Myocyte (in vitro differentiated cells): Measurements from ENCODE around the gene ARHGAP28. TPM values are rescaled to one million over a fixed set of nuclear protein-coding genes. Genes with fewer than 3 reads are reported as not detected.
"Not testable (repeated sequence)": the region's sequence is repeated elsewhere in the genome, so short reads cannot be mapped to it uniquely, and the experiment has no call there.

Source experiments
- DNase-seq: peaks from one replicate; pipeline ENCODE4 v3.0.0-alpha.2; 2012; ENCODE audit warnings: low read depth
- total RNA-seq: library from RNA; depleted of rRNA; stranded (reverse); fragments of >200 nt; gene quantifications from 2 replicates; pipeline ENCODE4 v1.2.3, GENCODE V29; 2014

The ARHGAP28 gene
- total RNA-seq, 1 donor from 2014 or later: 14.7 TPM

DNA sequence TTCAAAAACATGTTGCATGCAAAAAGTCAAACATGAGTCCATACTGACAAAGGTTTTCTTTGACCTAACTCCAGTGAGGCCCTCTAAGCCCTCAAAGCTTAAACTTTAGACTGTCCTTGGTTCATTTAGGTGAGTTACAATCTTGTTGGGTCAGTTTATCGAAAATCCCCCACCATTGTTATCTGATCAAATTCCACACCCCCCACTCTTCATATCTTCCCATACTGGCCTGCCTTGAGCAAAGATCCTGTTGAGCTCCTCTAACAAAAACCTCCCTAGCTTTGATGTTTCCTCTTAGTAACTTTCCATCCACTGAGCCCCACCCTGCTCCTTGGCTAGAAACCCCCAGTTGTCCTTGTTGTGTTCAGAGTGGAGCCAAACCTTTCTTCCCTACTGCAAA is 193.7 kb downstream of the ARHGAP28 start:
- DNase-seq: no peak

DNA sequence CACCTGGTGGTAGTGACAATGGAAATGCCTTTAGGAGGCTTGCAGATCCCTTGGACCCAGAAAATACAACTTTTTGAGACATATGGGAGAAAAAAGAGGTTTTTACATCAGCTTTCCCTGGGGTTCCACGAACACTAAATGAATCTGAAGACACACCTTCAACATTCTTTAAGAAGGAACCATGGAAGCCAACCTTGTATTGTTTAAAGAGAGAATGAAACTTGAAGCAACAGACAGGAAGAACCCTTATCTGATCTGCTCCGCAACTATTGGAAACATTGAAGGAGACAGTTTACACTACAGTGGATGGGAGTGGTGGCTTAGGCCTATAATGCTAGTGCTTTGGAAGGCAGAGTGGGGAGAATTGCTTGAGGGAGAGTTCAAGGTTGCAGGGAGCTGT is 197.6 kb downstream of the ARHGAP28 start:
- DNase-seq: no peak

DNA sequence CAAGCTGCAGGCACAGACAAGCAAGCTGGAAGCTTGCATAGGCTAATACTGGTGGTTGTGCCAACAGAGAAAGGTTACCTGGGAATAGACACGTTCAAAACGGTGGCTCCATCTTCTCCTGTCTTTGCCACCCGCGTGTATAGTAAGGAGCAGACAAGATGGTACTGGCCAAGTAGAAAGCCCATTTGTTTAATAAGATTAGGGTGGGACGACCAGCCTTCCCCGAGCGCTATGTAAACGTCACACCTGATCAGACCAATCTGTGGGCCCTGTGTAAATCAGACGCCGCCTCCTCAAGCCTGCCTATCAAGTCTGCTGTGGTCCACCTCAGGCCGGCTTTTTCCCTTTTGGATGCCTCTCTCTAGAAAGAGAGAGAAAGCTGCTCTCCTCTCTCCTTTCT is 198.8 kb downstream of the ARHGAP28 start:
- no peak for DNase-seq

DNA sequence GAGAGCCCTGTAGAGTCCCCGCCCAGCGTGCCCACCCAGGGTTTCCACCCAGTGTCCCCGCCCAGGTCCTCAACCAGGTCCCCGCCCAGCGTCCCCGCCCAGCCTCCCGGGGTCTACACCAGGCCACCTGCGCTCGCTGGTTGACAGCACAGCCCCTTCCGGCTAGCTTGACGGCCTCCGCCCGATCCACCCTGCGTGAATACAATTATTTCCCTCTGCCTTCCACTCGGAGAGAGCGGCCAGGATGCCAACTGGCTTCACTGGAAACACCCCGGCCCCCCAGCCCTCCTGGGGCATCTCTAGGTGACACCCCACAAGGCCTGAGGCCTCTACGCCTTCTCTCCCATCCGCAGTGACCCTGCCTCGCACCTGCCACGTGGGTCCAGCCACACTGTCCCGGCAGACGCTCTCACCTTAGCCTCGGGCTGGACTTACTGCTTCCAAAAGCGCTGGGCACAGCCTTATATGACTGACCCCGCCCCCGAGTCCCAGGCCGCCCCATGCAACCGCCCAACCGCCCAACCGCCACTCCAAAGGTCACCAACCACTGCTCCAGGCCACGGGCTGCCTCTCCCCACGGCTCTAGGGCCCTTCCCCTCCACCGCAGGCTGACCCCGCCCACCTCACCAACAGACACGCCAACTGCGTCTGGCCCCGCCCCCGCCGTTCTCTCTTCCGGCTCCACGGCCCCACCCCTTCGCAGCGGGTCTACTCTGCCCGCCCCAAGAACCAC is 200.0 kb downstream of the ARHGAP28 start:
- no peak for DNase-seq

DNA sequence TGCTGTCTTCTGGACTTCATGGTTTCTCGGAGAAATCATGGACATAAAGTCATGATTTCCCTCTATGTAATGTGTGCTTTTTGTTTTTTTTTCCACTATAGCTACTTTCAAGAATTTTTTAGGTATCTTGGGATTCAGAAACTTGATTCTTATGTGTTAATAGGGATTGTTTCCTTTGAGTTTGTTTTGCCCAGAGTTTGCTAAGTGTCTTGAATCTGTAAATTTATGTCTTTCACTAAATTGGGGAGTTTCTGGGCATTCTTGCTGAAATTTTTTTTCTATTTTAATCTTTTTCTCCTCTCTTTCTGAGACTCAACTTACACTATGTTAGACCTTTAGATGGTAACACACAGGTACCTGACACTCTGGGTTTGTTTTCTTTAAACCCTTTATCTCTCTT is 205.3 kb downstream of the ARHGAP28 start:
- DNase-seq: no peak

DNA sequence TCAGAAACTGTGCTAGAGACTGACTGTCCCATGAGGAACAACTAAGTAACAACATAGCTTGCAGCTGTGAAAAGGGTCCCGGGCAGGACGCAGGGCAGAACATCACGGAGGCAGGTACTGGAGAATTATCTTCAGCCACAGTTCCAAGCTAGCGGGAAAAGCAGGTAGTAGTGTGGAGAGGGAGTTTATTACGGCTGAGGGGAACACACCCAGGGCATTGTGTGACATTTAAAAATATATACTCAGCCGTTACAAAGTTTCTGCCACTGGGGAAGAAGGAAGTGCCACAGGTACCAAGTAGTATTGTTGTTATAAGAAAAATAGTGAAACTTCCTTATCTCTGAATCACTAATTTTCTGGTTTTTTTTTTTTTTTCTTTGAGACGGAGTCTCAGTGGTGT is 208.5 kb downstream of the ARHGAP28 start:
- DNase-seq: no peak

DNA sequence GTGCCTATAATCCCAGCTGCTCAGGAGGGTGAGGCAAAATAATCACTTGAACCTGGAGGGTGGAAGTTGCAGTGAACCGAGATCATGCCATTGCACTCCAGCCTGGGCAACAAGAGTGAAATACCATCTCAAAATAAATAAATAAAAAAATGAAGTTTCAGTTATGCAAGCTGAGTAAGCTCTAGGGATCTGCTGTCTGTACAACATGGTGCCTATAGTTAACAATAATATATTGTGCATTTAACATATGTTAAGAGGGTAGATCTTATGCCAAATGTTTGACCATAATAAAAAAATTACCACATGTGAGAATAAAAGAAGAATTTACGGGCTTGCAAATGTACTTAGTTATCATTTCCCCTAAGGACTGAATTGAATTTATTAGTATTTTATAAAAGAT is 208.9 kb downstream of the ARHGAP28 start:
- DNase-seq: not testable (repeated sequence)

DNA sequence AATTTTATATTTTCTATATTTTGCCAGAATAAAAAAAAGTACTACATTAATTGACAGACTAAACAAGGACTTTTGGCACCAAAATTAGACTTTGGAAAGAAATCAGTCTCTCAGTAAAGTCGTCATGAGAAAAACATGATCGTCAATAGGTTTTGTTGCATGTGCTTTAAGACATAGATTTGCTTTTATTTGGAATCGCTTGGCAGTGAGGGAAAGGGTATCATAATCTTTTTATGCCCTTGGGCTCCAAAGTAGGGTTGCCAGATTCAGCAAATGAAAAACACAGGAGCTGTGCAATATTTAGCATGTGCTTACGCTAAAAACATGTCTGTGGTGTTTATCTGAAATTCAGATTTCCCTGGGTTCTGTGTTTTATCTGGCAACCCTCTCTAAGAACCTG is 210.5 kb downstream of the ARHGAP28 start:
- no peak for DNase-seq

DNA sequence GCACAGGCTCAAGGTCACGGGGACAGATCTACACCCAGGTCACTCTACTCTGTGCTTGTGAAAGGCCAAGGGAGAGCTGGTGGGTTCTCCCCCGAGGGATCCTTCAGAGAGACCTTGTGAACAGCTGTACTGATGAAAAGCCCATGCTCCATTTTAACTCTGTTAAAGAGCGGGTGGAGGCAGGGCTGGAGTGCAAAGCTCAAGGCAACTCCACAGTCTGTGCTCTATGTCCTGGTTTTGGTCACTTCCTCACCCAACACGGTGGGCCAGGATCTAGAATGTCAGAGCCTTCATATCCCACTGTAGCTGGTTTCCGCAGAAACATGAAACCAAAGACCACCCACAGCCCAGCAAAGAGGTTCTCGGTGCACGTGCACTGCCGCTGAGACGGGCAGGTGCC is 210.9 kb downstream of the ARHGAP28 start:
- DNase-seq: no peak

DNA sequence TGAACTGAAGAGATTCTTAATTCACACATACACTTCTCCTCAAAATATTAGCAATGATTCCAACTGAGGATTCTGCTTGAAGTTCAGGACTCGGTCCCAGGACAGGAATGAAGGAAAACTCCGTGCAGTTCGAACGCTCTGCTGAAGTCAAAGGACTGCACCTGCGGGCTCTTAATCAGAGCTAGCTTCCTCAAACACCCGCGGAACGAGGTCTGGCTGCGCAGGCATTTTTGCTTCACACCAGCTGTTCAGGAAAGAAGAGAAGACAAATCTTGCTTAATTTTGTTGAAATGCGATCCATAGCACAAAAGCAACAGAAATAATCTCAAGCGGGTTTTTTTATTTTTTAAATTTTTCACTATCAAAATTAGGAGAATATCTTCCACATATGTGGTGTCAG is 212.5 kb downstream of the ARHGAP28 start:
- DNase-seq: no peak

DNA sequence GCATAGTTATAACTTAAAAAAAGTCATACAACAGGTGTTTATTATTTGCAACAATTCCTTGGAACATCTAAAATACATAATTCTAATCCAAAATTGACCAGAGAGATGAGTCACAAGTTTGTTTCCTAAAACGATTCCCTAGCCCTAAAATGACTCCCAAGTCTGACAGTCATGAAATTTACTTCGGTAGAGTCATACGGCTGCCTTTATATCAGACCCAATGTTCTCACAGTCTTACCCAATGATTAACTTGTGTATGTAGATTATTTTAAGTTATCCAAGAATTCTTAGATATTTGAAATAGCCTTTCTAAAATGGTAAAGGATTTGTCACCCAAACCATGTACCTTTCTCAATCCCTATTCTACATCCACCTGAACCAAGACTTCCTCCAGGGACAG is 213.2 kb downstream of the ARHGAP28 start:
- no peak for DNase-seq

DNA sequence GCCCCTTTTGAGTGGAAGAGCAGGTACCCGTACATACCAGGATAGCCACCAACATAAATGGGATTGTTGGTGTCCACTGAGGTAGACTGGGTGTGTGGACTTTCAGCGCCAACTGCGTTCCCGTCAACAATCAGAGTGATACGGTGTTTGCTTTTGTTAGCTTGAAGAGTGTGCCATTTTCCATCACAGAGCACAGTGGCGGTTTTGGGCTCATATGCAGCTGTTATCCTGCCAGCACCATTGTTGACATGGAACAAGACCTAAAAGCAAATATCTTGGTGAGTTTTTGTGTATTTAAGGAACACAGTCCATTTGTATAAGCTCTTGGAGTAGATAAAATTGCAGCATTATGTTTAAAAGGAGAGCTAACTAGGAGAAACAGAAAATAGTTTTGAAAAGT is 213.6 kb downstream of the ARHGAP28 start:
- no peak for DNase-seq

DNA sequence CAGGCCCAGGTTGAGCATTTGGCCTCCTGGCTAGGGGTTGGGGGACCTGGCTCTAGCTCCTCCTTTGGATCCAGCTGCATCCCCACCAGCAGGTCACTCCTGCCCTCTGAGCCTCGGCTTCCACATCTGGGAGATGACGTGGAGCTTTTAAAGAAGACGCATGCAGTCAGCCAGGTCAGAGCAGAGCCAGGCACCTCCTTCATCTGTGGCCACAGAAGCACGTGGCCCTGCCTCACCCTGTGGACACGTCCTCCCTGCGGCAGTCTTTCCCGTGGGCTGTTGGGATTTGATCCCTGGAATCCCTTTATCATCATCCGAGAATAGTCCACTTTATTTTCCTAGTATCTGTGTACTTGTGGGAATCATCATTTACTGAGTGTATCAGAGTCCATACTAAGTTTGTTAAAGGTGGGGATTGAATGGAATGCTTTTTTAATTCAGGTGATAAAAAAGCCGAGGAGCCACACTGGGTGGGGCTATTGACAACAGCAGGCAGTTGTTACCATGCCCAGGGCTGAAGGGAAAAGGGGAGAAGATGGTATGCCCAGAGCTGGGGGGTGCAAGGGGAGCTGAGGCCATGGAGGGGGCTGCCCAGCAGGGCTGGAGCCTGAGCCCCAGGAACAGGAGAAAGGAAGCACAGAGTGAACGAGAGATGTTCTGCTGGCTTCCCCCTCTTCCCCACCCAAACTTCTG is 218.0 kb downstream of the ARHGAP28 start:
- no peak for DNase-seq

DNA sequence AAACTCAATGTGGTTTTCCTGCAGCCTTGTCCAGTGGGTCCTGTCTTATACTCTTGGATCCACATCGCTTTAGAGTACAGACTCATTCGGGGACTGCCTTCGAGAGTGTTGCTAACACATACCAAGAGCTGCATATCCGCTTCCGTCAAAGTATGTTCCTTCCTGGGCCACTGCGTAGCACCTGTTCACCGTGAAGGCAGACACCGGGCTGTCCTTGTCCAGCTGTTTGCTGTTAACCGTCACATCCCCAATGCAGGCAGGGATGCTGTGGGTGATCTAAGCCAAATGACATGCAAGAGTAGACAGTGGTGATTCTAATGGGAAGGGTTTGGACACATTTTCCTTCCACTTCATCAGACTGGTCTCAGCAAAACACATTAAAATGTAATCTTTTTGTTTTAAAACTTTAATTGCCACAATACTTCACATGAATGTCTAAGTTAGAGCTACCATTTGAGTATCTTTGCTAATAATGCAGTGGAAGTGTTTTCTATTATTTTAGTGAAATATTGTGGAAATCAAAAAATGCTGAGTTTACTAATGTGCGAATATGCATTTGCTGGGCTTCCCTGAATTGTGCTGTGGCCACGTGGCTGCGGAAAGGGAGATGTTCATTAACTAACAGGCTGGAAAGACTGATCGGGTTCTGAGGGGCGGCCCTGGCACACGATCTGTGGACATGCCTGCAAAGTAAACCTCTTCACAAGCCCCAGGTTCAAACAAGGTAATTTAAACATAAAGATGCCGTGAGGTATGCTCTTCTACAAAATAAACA is 219.0 kb downstream of the ARHGAP28 start:
- no peak for DNase-seq

DNA sequence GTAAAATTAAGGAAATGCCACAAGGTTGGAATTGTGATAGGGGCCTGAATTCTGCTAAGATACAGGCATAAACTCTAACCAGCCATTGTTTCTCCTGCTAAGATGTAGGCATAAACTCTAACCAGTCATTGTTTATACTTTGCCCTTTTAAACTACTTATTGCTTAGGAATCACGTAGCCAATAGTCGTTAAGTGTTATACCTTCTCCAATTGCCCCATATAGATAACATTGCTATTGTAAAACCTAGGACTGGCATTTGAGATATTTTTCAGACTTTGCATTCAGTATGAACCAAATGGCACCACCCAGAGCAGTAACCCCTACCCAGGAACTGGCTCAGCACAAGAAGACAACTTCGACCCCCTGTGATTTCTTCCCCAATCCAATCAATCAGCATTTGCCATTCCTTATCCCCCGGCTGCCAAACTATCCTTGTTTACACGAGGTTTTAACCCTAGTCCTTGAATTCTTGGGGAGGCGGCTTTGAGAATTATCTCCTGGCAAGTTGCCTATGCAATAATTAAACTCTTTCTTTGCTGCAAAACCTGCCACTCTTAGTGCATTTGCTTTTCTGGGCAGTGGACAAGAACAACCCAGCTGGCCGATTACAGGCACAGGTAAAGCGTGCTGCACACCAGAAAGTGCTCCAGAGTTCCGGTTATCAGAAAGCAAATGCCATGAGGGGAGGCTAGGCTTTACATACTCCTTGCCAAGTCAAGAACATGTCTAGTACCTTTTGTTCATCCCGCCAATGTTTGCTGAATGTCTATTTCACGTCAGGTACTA is 220.5 kb downstream of the ARHGAP28 start:
- DNase-seq: no peak

DNA sequence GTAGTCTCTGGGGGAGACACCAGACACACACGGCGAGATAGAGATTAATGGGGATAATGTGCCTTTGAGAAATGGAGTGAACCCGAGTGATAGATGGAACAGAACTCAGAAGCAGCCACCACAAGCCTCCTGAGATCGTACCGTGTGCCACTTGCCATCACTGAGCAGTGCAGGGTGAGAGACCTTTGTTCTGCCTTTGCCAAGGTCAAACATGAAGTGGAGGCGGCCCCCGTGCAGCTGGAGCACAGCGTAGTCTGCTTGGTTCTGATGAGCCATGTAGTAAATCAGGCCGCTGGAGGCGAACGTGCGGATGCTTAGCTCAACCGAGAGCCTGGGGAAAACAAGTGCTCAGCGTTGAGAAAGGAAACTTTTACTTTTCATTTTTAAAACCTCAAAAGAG is 221.1 kb downstream of the ARHGAP28 start:
- DNase-seq: no peak

DNA sequence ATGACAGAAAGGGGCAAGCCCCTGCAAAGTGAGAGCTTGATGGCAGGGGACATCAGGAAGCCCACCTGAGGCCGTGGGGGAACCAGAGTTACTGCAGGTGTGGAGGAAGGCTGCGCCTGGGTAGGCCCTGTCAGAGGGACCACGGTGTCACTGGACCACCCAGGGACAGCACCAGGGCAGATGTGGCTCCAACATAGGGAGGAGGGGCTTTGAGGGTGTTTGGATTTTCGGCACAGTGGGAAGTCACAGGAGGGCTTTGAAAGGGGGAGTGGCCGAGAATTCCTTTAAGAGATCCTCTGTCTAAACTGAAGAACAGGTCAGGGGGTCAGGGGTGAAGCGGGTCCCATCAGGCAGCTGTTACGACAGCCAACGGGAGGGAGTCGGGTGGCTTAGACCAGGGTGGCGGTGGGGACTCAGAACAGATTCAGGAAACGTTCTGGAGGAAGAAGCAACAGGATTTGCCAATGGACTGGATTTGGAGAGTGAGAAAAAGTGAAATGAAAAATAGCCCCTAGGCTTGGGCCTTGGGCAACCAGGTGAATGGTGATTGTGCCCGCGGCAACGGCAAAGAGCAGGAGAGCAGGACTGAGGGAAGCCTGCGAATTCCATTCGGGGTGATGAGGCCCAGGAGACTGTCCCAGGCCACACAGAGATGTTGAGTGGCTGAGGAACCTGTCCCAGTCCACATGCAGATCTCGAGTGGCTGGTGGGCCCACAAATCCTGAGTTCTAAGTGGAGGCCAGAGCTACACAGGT is 222.0 kb downstream of the ARHGAP28 start:
- DNase-seq: no peak

DNA sequence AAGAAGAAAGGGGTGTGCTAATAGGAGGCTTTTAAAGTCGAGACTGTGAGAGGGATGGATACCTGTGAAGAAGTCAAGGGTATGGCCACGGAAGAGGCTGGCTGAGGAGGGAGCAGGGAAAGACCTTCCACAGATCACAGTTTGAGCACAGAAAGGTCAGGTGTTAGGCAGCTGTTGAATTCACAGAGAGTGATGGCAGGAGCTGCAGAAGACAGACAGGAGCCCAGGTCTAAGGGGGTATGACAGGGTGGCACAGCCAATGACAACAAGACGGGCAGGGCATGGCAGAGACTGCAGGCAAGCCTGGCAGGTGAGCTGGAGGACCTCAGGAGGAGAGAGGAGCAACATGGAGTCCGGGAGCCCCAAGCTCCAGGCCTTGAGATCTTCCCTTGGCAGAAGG is 225.0 kb downstream of the ARHGAP28 start:
- DNase-seq: no peak

DNA sequence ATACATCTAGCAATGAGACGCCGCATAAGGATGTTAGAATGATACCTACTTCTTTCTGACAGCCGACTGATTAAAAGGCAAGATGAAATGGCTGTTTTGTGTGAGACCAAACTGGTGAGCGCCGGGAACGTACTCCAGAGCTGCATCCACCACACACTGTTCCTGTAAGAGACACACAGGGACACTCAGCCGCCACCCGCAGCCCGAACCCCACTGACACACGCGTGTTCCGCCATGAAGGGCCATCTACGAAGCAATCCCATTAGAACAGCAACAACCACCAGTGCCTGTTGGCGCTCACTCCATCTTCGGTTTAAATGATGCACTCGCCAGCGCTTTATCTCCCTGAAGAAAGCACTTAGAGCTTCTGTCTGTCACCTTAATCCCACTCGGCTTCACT is 225.8 kb downstream of the ARHGAP28 start:
- no peak for DNase-seq

DNA sequence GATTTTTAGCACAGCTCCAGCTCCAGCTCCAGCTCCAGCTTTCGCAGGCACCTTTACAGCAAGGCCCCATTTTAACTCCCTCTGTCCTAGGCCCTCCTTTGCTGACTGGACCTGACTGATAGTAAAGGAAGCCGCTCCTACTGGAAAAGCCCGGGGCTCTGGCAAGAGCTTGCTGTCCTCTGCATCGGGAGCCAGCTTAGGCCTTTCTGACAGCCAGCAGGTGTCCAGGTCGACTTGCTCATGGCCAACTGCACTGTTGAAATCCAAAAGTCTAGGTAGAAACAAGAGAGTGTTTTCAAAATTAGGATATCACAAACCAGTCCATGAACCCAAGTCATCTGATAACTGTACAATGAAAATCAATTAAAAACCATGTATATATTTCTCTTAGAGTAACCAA is 227.0 kb downstream of the ARHGAP28 start:
- no peak for DNase-seq

DNA sequence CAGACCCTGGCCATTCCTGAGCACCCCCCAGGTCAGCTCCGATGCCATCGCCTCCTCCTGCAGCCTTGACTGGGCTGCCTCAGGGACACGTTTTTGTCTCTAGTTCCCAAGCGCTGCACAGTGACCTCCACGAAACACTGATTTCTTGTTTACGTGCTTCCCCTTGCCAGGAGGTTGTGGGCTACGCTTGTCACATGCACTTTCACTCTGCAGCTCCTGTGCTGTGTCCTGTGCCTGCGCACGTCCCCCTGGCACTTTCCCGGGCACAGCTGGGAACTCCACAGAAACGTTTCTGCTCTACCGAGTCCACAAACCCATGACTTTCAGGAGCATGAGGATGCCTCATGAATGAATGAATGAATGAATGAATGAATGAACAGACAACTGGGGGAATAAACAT is 227.5 kb downstream of the ARHGAP28 start:
- DNase-seq: no peak
